ENCODE data around the gene SPON1. TPM values are rescaled to one million over a fixed set of nuclear protein-coding genes. Genes with fewer than 3 reads are reported as not detected.

The SPON1 gene
- total and polyA plus RNA-seq, 10 of the 15 experiments (the other 5 are each of a cell fraction or from before 2014, with no cell fraction given): 0.13 to 1.1 (median 0.18) TPM; not detected in 5

- no peaks in the 10 kb centered on the region for H3K36me3 ChIP-seq (ENCODE audit: control insufficient read depth in 2 of 2, insufficient read depth in 2 of 2, low read length in 1 of 2)
- in situ Hi-C loops (cut with MboI): no loop called here
- DNase-seq (ENCODE audit: low read depth, low spot score) (no peak), ATAC-seq (no peak), FAIRE-seq (no peak)
- ChIA-PET POLR2A (no interaction called here), CTCF (interaction anchor here (1.2 kb wide), 1 partner anchor 209 kb away, joined by 4 read pairs; no protein-coding TSS in a partner anchor), SMC1A (ENCODE audit: uncharacterized antibody, unreplicated experiment) (interaction anchor here (1.5 kb wide), 1 partner anchor 9 kb away, joined by 3 read pairs; no protein-coding TSS in a partner anchor), RAD21 (ENCODE audit: unreplicated experiment) (no interaction called here)
- H3K9ac ChIP-seq (ENCODE audit: control insufficient read depth, insufficient read depth, low read length): no peak overlapping the region
- H3K27me3 ChIP-seq (replicated peaks in 1 of 2; ENCODE audit: control insufficient read depth in 2 of 2, insufficient read depth in 2 of 2, low read length in 1 of 2): no peaks in the 10 kb centered on the region
- no peak overlapping the region for H3K4me2 ChIP-seq (ENCODE audit: control insufficient read depth, insufficient read depth)
- no peaks in the 10 kb centered on the region for H3K4me1 ChIP-seq (ENCODE audit: control insufficient read depth, insufficient read depth, low read length)
- no peaks in the 10 kb centered on the region for H4K20me1 ChIP-seq (ENCODE audit: control insufficient read depth, insufficient read depth)
- no peak overlapping the region for H3K27ac ChIP-seq (ENCODE audit: control insufficient read depth, insufficient read depth)
- 28% methylated on average over 8 of the region's 8 CpGs for WGBS (ENCODE audit: insufficient coverage, insufficient replicate concordance, low lambda C conversion rate, missing lambda C conversion rate)
- BruUV-seq (replicated peaks): no TSS peak
- TF ChIP-seq, protein P1, sequence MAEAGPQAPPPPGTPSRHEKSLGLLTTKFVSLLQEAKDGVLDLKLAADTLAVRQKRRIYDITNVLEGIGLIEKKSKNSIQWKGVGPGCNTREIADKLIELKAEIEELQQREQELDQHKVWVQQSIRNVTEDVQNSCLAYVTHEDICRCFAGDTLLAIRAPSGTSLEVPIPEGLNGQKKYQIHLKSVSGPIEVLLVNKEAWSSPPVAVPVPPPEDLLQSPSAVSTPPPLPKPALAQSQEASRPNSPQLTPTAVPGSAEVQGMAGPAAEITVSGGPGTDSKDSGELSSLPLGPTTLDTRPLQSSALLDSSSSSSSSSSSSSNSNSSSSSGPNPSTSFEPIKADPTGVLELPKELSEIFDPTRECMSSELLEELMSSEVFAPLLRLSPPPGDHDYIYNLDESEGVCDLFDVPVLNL (IDR thresholded peaks at IDR 0.05; ENCODE audit: low read depth, low read length): no peak
- no peak for TF ChIP-seq SUZ12 (IDR thresholded peaks at IDR 0.05; ENCODE audit: unreplicated experiment)
- no peak for TF ChIP-seq TCF12 (IDR thresholded peaks at IDR 0.05; ENCODE audit: low read depth, low read length)
- no peak for TF ChIP-seq IKZF2 (IDR thresholded peaks at IDR 0.05)
- no peak for TF ChIP-seq ZNF687 (IDR thresholded peaks at IDR 0.05)
- TF ChIP-seq BACH1 (IDR thresholded peaks at IDR 0.05; ENCODE audit: borderline replicate concordance): no peak
- TF ChIP-seq GATAD2B (conservative IDR thresholded peaks at IDR 0.05; ENCODE audit: low read depth): no peak
- no peak for TF ChIP-seq SP1 (IDR thresholded peaks at IDR 0.05; ENCODE audit: low read depth, low read length)
- no peak for TF ChIP-seq ZZZ3 (IDR thresholded peaks at IDR 0.05; ENCODE audit: control insufficient read depth, insufficient read length, low read depth)
- no peaks in the 10 kb centered on the region for H3K79me2 ChIP-seq (ENCODE audit: control insufficient read depth, insufficient read depth, low read length)
- H2AFZ ChIP-seq (ENCODE audit: control insufficient read depth, low read depth, low read length): no peak overlapping the region
- no peak overlapping the region for H3K4me3 ChIP-seq
- no peaks in the 10 kb centered on the region for H3K9me3 ChIP-seq (replicated peaks; ENCODE audit: control insufficient read depth, insufficient read depth, low read length)
- intact Hi-C loops (cut with micrococcal nuclease; ENCODE audit: unreplicated experiment): no loop called here
Observed at GRCh38 chr11:13939961-13940906, 22.3 kb upstream of the SPON1 start.
